22Rv1 (cell line): ENCODE results near the gene KCNH1.

ENCODE experiments used
- CTCF ChIP-seq: fragments of 450-650 bp; IDR thresholded peaks from 2 replicates; pipeline ENCODE4 v1.5.1; 2017; ENCODE audit warnings: mild to moderate bottlenecking
- ZFX ChIP-seq: fragments of 450-650 bp; IDR thresholded peaks from 2 replicates; pipeline ENCODE4 v1.6.1; 2017; ENCODE audit warnings: antibody characterized with exemption, borderline replicate concordance

GRCh38 chr1:210646258-210646616, 487.7 kb downstream of the KCNH1 start:
- TF ChIP-seq CTCF (no peak), ZFX (no peak)
